HAP-1 (cell line): Measurements from ENCODE around the gene MARCHF4.
"Not testable (repeated sequence)": the region's sequence is repeated elsewhere in the genome, so short reads cannot be mapped to it uniquely, and the experiment has no call there.

Experiments
- DNase-seq, 2 experiments: peaks; one replicate each; pipeline ENCODE4 v3.0.0-alpha.2; 2016 to 2020; ENCODE audit warnings: low spot score in 2 of 2
- H3K27me3 ChIP-seq: fragments of 250-450 bp; sonication (Bioruptor Pico); 2 replicates; pipeline ENCODE4 v1.5.1; 2020; ENCODE audit warnings: low read depth, mild to moderate bottlenecking, moderate library complexity
- H3K36me3 ChIP-seq: fragments of 250-450 bp; sonication (Bioruptor Pico); replicated peaks from 2 replicates; pipeline ENCODE4 v1.5.1; 2020; ENCODE audit warnings: mild to moderate bottlenecking
- H3K4me1 ChIP-seq: fragments of 250-450 bp; sonication (Bioruptor Pico); 2 replicates; pipeline ENCODE4 v1.5.1; 2020; ENCODE audit warnings: mild to moderate bottlenecking
- H3K4me3 ChIP-seq: fragments of 250-450 bp; sonication (Bioruptor Pico); 2 replicates; pipeline ENCODE4 v1.5.1; 2020; ENCODE audit warnings: mild to moderate bottlenecking, moderate library complexity
- H3K9me3 ChIP-seq: fragments of 250-450 bp; sonication (Bioruptor Pico); 2 replicates; pipeline ENCODE4 v1.5.1; 2020; ENCODE audit warnings: mild to moderate bottlenecking, moderate library complexity
- in situ Hi-C: fragments of 300-500 bp; cut with MboI; formaldehyde crosslinking; loops from 3 replicates; pipeline ENCODE4 v1.14.3; 2020; ENCODE audit warnings: low sequenced_read_pairs, inconsistent platforms, mixed read lengths

Gene MARCHF4

GRCh38 chr2:216405588-216405987 lies 33.3 kb upstream of the MARCHF4 start:
- Histone ChIP-seq H3K36me3 (no peaks in the 10 kb centered on the region), H3K4me1 (no peaks in the 10 kb centered on the region; the same call in 1 of the 2 replicates), H3K9me3 (no peaks in the 10 kb centered on the region), H3K4me3 (no peak overlapping the region), H3K27me3 (peaks cover 7% of the 10 kb centered on the region)
- no peak for DNase-seq
- in situ Hi-C loops, result no loop called here

GRCh38 chr2:216404010-216404618 lies 31.8 kb upstream of the MARCHF4 start:
- peak in 1 of 2 experiments; percentile 54 for DNase-seq
- Histone ChIP-seq H3K36me3 (no peaks in the 10 kb centered on the region), H3K9me3 (no peaks in the 10 kb centered on the region), H3K4me3 (no peak overlapping the region), H3K27me3 (peaks cover 10% of the 10 kb centered on the region), H3K4me1 (no peaks in the 10 kb centered on the region; the same call in 1 of the 2 replicates)
- in situ Hi-C loops, result no loop called here

- H3K9me3 ChIP-seq, result no peaks in the 10 kb centered on the region
- in situ Hi-C loops, result no loop called here
- H3K4me3 ChIP-seq, result no peak overlapping the region
- peaks cover 10% of the 10 kb centered on the region for H3K27me3 ChIP-seq
- H3K36me3 ChIP-seq, result no peaks in the 10 kb centered on the region
- no peak for DNase-seq
- no peaks in the 10 kb centered on the region; the same call in 1 of the 2 replicates for H3K4me1 ChIP-seq
Measured at GRCh38 chr2:216402751-216403150, 30.5 kb upstream of the MARCHF4 start.

- peaks cover 5% of the 10 kb centered on the region for H3K27me3 ChIP-seq
- no peaks in the 10 kb centered on the region for H3K36me3 ChIP-seq
- H3K4me3 ChIP-seq, result no peak overlapping the region
- H3K9me3 ChIP-seq, result no peaks in the 10 kb centered on the region
- no peaks in the 10 kb centered on the region for H3K4me1 ChIP-seq
- no peak for DNase-seq
- in situ Hi-C loops, result no loop called here
Measured at GRCh38 chr2:216399621-216400020, 27.3 kb upstream of the MARCHF4 start.

GRCh38 chr2:216394881-216395280 lies 22.6 kb upstream of the MARCHF4 start:
- no peaks in the 10 kb centered on the region for H3K9me3 ChIP-seq
- in situ Hi-C loops, result no loop called here
- DNase-seq, result no peak
- H3K36me3 ChIP-seq, result no peaks in the 10 kb centered on the region
- no peak overlapping the region for H3K4me3 ChIP-seq
- H3K4me1 ChIP-seq, result no peaks in the 10 kb centered on the region
- peaks cover 3% of the 10 kb centered on the region; the same call in 1 of the 2 replicates for H3K27me3 ChIP-seq

GRCh38 chr2:216392945-216393840 lies 20.9 kb upstream of the MARCHF4 start:
- Histone ChIP-seq H3K4me3 (no peak overlapping the region), H3K4me1 (no peaks in the 10 kb centered on the region), H3K27me3 (peaks cover 3% of the 10 kb centered on the region; the same call in 1 of the 2 replicates), H3K9me3 (no peaks in the 10 kb centered on the region), H3K36me3 (no peaks in the 10 kb centered on the region)
- DNase-seq, result no peak
- in situ Hi-C loops, result no loop called here

- no peaks in the 10 kb centered on the region for H3K36me3 ChIP-seq
- peaks cover 3% of the 10 kb centered on the region; the same call in 1 of the 2 replicates for H3K27me3 ChIP-seq
- in situ Hi-C loops, result no loop called here
- no peaks in the 10 kb centered on the region for H3K4me1 ChIP-seq
- DNase-seq, result no peak
- no peak overlapping the region for H3K4me3 ChIP-seq
- no peaks in the 10 kb centered on the region for H3K9me3 ChIP-seq
Measured at GRCh38 chr2:216392018-216392562, 19.8 kb upstream of the MARCHF4 start.

GRCh38 chr2:216391401-216391800 lies 19.1 kb upstream of the MARCHF4 start:
- H3K4me1 ChIP-seq, result no peaks in the 10 kb centered on the region
- no peaks in the 10 kb centered on the region for H3K36me3 ChIP-seq
- H3K27me3 ChIP-seq, result peaks cover 3% of the 10 kb centered on the region; the same call in 1 of the 2 replicates
- no peak overlapping the region for H3K4me3 ChIP-seq
- in situ Hi-C loops, result no loop called here
- no peak for DNase-seq
- no peaks in the 10 kb centered on the region for H3K9me3 ChIP-seq

- no peak for DNase-seq
- in situ Hi-C loops, result no loop called here
- Histone ChIP-seq H3K4me3 (no peak overlapping the region), H3K9me3 (no peaks in the 10 kb centered on the region), H3K27me3 (peaks cover 5% of the 10 kb centered on the region; the same call in 1 of the 2 replicates), H3K36me3 (no peaks in the 10 kb centered on the region), H3K4me1 (no peaks in the 10 kb centered on the region)
Measured at GRCh38 chr2:216389570-216389969, 17.3 kb upstream of the MARCHF4 start.

GRCh38 chr2:216388046-216388884 lies 16.0 kb upstream of the MARCHF4 start:
- DNase-seq, result no peak
- Histone ChIP-seq H3K36me3 (no peaks in the 10 kb centered on the region), H3K27me3 (peaks cover 4% of the 10 kb centered on the region; the same call in 1 of the 2 replicates), H3K9me3 (no peaks in the 10 kb centered on the region), H3K4me3 (no peak overlapping the region), H3K4me1 (no peaks in the 10 kb centered on the region)
- in situ Hi-C loops, result no loop called here

GRCh38 chr2:216387262-216387661 lies 15.0 kb upstream of the MARCHF4 start:
- no peaks in the 10 kb centered on the region for H3K9me3 ChIP-seq
- H3K36me3 ChIP-seq, result no peaks in the 10 kb centered on the region
- no peaks in the 10 kb centered on the region for H3K4me1 ChIP-seq
- DNase-seq, result no peak
- peaks cover 4% of the 10 kb centered on the region; the same call in 1 of the 2 replicates for H3K27me3 ChIP-seq
- in situ Hi-C loops, result no loop called here
- H3K4me3 ChIP-seq, result no peak overlapping the region

GRCh38 chr2:216385478-216385877 lies 13.2 kb upstream of the MARCHF4 start:
- Histone ChIP-seq H3K27me3 (peaks cover 7% of the 10 kb centered on the region; the same call in 1 of the 2 replicates), H3K4me3 (no peak overlapping the region), H3K4me1 (no peaks in the 10 kb centered on the region), H3K9me3 (no peaks in the 10 kb centered on the region), H3K36me3 (no peaks in the 10 kb centered on the region)
- DNase-seq, result no peak
- in situ Hi-C loops, result no loop called here

GRCh38 chr2:216384409-216384808 lies 12.1 kb upstream of the MARCHF4 start:
- in situ Hi-C loops, result not testable (repeated sequence)

More at GRCh38 chr2:216384409-216384808, 12.1 kb upstream of the MARCHF4 start:
- H3K4me3 ChIP-seq, H3K36me3 ChIP-seq, H3K9me3 ChIP-seq, DNase-seq, H3K4me1 ChIP-seq: not testable (repeated sequence)
- peaks cover 13% of the 10 kb centered on the region; the same call in 1 of the 2 replicates for H3K27me3 ChIP-seq
